ENCODE results near the gene FBXO33.

FBXO33 gene

GRCh38 chr14:39430762-39431415 lies 1.3 kb downstream of the FBXO33 start:
- no peak for DNase-seq

- no peak for DNase-seq
These were observed 4.1 kb downstream of the FBXO33 start for GRCh38 chr14:39428118-39428517.

GRCh38 chr14:39426605-39427004 lies 5.6 kb downstream of the FBXO33 start:
- DNase-seq: no peak

GRCh38 chr14:39425947-39426346 lies 6.3 kb downstream of the FBXO33 start:
- DNase-seq: no peak

DNA sequence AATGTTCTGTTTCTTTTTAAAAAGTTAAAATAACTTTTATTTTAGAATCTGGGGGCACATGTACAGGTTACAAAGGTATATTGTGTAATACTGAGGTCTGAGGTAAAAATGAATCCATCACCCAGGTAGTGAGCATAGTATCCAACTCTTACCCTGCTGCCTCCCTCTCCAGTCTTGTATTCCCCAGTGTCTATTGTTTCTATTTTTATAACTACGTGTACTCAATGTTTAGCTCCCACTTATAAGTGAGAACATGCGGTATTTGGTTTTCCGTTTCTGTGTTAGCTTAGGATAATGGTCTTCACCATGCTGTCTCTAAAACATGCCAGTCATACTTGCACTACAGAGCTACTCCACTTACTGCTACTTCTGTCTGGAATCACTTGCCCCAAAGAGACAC lies 8.4 kb downstream of the FBXO33 start:
- no peak for DNase-seq

DNA sequence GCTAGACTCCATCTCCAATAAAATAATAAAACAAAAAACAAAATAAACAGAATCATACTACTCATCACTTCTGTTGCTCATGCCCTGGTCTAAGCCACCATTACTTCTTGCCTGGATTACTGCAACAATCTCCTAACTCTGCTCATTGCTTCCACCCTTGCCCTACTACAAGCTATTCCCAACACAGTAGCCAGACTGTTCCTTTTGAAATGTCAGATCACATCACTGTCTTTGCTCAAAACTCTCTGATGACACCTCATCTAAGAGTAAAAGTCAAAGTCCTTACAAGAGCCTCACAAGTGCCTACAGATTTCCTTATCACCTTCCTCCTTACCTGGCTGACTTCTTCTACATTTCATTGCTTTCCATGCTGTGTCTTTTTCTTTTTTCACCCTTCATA lies 10.0 kb downstream of the FBXO33 start:
- no peak for DNase-seq

GRCh38 chr14:39419272-39419671 lies 13.0 kb downstream of the FBXO33 start:
- DNase-seq: no peak

DNA sequence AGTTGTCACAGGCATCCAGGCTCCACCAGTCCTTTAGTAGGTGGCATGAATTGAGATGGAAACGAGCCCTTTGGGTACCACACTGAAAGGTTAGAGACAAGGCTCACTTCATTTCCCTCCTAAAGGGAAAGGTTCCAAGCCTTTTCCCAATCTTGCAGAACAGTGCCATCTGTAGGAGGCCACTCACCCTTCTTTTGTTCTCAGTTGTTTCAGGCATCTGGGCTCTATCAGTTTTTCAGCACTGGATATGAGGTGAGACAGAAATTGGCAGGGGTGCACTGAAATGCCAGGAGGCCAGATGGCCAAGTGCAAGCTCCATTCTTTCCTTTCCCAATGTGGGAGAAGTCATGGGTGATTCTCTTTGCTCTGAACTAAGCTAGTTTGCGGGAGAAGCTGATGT lies 15.2 kb downstream of the FBXO33 start:
- no peak for DNase-seq

DNA sequence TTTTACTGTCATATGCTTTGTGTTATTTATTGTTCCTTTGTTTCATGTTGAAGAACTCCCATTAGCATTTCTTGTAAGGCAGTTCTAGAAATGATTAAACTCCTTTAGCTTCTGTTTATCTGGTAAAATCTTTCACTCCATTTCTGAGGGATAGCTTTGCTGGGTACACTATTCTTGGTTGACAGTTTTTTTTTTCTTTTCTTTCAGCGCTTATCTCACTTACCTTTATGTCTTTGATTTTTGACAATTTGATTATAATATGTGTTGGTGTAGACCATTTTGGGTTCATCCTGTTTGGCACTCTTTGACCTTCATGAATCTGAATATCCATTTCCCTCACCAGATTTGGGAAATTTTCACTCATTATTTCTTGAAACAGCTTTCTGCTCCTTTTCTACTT lies 16.2 kb downstream of the FBXO33 start:
- DNase-seq: no peak

DNA sequence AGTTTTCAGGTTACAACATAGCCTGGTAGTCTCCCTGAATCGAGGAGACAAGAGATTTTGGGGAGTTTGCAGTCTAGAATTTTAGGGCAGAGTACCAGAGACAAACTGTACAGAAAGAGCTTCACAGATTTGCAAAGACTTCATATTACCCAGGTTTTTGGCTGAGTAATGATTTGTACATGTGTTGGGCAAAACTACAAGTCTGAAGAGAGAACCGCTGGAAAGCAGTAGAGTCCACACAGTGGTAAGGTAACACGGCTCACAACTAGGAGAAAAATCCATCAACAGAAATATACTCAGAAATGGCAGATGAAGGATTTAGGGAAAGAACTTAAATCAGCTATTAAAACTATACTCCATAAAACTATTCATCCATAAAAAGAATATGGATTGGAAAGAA lies 25.7 kb downstream of the FBXO33 start:
- no peak for DNase-seq

- DNase-seq: no peak
These were observed 33.9 kb downstream of the FBXO33 start for GRCh38 chr14:39398382-39398781.

GRCh38 chr14:39396448-39396847 lies 35.8 kb downstream of the FBXO33 start:
- DNase-seq: no peak

DNA sequence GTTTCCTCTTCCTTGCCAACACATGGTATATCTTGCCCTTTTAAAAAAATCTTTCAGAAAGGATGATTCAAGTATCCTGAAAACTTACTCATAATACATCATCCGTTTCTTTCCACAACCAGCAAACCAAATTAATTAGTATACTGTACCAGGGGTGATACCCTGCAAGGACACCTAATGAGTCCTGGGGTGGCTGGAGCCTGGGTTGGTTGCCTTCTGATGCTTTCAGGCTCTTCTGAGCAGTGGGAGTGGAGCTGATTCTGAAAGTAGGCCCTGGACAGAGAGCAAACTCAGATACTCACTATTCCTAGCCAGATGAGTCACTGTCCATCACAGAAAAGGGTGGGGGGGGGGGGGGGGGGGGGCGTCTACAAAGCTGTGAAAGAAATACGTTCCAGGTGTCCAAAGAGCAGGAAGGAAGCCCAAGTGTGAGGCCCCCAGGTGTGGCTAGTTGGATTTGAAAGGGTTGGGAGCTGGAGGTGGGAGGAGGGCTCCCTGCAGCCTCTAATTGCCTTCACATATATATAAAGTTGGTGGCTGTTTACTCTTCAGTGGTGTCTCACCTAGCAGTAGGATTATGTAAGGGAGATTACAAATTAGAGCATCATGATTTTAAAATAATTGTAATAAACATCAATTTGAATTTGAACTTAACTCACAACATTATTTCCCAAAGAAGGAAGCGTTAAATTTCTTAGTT lies 36.5 kb downstream of the FBXO33 start:
- DNase-seq: no peak

DNA sequence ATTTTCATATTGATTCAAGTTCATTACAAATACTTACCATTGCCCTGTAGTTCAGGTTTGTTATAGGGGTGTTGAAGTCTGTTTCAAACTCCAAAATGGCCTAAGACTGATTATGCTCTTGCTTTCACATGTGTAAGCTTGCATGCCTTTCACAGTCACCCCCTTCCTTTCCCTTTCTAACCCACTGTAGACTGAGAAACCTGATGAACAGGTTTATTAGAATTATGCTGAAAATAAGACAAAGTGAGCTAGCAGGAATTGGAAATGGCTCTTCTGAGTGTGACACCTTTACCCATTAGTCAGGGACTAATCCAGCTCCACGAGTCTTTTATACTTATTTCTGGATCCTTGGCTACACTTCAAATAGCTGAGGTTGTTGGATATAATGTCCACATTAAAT lies 38.9 kb downstream of the FBXO33 start:
- DNase-seq: no peak

DNA sequence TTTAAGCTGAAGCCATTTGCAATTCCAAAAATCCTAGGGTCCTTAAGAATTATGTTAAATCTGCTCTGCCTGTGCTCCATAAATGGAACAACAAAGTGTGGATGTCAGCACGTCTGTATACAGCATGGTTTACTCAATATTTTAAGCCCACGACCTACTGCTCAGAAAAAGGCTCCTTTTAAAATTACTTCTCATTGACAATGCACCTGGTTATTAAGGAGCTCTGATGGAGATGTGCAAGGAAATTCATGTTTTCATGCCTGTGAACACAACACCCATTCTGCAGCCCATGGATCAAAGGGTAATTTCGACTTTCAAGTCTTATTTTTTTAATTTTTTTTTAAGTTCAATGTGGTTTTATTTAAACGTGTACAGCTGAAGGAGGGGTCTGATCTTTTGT lies 48.1 kb downstream of the FBXO33 start:
- DNase-seq: no peak

- no peak for DNase-seq
These were observed 48.5 kb downstream of the FBXO33 start for GRCh38 chr14:39383741-39384140.

- DNase-seq: no peak
These were observed 49.1 kb downstream of the FBXO33 start for GRCh38 chr14:39383026-39383660.

GRCh38 chr14:39382463-39382862 lies 49.8 kb downstream of the FBXO33 start:
- no peak for DNase-seq

GRCh38 chr14:39381366-39381765 lies 50.9 kb downstream of the FBXO33 start:
- no peak for DNase-seq

GRCh38 chr14:39376667-39377403 lies 55.4 kb downstream of the FBXO33 start:
- no peak for DNase-seq

GRCh38 chr14:39374851-39375250 lies 57.4 kb downstream of the FBXO33 start:
- DNase-seq: no peak

DNA sequence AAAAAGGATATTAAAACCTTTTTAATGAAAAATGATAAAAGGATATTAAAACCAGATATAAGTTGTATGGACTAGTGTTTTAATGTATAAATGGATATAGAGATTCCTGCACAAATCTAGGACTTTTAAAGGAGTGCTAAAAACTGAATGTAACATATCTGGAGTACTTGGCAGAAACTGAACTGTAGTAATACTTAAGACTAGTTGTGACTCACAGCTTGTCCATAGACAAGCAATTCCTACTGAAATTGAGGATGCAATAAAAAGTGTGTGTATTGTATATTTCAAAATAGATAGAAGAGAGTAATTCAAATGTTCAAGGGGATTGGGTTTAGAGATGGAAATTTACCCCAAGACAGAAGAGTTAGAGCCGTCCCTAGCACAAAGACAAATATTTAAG lies 59.6 kb downstream of the FBXO33 start:
- DNase-seq: no peak

DNA sequence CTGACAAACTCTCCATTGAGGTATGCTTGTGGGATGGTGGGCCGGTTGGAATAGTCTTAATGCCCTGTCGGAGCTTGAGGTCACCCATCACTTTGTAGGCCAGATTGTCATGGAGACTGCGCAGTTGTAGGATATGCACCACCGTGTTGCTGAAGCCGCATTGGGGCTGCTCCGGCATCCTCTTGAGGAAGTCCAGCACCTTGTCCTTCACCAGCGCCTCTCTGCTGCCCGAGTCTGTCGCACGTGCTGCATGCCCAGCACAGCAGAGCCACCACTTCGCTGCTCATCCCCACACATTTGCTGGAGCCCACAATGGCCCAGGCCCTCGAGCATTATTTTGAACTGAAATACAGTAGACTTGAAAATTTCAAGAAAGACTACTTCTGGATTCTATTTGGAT lies 61.8 kb downstream of the FBXO33 start:
- no peak for DNase-seq

DNA sequence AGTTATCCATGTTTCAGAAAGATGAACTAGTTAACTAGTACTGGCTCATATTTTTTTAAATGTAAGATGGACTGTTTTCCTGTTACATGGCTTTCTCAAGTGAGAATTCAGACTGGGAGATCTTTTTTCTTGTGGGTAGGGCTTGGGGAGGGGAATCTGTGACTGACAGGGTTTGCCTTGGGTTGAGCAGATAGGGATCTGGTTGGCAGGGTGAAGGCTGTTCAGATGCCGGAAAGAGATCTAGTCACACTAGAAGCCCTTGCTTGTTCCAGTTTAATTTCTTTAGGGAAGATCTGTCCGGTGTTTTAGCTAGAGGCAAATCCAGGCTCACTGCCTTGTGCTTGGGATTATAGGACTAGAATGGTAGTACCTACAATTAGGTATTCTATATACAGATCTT lies 63.2 kb downstream of the FBXO33 start:
- DNase-seq: no peak
